OCI-M1 (cell line): Measurements from ENCODE around the gene HPS4.

ENCODE experiments used
- DNase-seq: peaks from one replicate; lab custom pipeline; 2025; lab: John Stamatoyannopoulos, UW

Gene HPS4

DNA sequence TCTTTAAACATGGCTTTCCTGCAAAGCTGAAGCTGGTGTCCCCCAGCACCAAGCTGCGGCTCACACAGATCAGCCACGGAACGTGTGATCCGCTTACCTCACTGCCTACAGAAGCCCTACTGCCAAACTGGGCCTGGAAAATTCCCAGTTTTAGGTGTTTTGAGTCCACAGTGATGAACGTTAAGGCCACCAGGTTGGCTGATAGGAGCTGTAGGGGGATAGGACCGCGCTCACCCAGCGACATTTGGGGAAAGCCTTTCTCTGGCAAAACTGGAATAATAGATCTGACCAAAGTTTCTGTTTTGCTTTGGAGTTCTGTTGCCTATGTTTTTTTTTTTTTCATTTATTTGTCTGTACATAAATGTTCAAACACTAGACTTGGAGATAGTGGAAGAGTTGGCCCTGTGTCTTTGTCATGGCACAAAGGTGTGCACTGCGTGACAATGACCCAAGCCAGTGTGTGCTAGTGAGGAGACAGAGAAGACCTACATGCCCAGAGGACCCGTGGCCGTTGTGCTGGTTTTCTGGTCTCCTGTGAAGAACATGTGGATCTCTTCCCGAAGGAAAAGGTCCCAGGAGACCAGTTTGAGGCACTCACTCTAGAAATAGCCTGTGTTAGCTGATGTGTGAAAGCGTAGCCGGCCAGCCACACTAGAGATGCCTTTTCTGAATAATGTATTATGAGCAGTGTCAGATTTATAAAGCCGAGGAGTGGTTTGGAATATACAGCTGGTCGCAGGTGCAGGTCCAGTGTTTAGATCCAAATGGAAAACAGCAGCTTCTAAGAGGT lies 39.5 kb downstream of the HPS4 start:
- no peak for DNase-seq

DNA sequence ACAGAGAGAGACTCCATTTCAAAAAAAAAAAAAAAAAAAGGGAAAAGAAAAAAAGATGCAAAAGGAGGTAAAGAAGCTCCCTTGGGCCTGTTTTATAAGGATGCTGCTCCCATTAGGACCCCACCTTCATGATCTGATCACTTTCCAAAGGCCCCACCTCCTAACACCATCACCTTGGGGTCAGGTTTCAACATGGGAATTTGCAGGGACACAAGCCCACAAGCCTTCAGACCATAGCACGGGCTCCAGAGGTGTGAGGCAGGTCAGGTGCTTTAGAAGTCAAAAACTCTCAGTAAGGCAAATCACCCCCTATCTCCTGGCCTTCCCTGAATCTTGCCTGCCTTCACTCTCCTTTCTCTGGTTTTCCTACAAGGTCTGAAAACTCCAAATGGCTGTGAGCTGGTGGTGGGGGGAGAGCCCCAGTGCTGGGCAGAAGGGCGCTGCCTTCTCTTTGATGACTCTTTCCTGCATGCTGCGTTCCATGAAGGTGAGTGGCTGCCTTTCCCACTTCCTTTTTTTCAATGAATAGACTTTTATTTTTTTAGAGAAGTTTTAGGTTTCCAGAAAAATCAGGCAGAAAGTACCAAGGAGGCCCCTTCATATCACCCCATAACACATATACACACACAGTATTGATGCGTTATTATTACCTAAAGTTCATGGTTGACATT lies 41.4 kb downstream of the HPS4 start:
- peak; percentile 37 for DNase-seq

- no peak for DNase-seq
These were observed 44.0 kb downstream of the HPS4 start for GRCh38 chr22:26439559-26439958.

DNA sequence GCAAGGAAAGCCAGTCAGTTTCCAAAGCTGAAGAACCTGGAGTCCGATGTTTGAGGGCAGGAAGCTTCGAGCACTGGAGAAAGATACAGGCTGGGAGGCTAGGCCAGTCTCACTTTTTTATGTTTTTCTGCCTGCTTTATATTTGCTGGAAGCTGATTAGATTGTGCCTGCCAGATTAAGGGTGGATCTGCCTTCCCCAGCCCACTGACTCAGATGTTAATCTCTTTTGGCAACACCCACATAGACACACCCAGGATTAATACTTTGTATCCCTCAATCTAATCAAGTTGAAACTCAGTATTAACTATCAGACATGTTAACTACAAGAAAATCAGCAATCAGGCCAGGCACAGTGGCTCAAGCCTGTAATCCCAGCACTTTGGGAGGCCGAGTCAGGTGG lies 44.8 kb downstream of the HPS4 start:
- peak; percentile 27 for DNase-seq

- DNase-seq = no peak
These were observed 45.7 kb downstream of the HPS4 start for GRCh38 chr22:26437694-26438392.

DNA sequence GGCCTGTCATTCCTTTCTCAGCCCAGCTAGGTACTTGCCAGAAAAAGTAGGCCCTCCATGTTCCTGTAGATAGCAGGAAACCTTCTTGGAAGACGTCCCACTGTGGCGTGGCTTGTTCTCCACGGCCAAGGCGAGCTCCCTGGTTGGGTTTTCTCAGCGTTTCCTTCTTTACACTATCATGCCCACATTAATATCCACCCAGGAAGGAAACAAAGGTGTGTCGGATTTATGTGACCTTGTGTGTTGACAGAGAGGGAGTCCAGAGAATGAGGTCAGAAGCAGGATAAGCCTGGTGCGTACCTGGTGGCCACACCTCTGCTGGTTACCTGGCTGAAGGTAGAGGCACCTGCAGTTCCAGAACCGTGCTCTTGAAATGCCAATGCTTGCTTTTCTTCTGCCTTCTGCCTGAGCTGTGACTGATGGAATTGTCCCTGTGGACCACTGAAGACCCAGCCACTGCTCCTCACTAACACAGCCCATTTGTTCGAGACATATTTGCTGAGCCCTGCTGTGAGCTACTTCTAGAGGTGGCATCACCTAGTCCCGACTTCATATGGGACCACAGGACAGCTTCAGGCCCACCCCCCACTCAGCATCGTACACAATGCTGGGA lies 46.6 kb downstream of the HPS4 start:
- no peak for DNase-seq

DNA sequence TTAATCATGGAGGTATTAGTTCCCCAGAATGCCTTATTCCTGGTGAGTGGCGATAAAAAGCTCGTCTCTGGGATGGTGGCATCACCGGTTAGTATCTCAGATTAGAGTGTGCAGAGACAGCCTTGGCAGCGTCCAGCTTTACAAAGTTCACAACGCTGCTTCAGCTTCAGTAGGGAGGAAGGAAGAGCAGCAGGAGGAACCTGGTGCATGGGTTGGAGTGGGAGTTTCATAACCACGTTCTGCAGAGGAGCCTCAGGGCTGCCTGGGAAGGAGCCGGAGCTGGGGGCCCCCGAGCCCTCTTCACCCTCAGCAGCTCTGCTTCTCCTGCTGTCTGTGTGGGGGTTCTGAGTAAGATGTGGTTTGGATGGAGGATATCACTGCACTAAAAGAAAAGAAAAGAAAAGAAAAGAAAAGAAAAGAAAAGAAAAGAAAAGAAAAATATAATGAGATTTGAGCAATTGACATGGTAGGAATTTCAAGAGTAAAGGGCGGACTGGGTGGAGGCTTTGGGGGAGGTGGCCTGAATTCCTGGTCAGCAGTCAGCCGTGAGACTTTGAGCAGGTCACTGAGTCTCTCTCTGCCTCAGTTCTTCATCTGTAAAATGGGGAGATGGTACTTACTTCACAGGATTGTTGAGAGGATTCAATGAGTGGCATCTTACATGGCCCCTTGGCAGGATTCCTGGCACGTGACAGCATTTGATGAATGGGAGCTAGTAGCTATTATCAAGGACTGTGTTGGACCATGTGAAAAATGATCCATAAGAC lies 48.1 kb downstream of the HPS4 start:
- DNase-seq = peak; percentile 29

DNA sequence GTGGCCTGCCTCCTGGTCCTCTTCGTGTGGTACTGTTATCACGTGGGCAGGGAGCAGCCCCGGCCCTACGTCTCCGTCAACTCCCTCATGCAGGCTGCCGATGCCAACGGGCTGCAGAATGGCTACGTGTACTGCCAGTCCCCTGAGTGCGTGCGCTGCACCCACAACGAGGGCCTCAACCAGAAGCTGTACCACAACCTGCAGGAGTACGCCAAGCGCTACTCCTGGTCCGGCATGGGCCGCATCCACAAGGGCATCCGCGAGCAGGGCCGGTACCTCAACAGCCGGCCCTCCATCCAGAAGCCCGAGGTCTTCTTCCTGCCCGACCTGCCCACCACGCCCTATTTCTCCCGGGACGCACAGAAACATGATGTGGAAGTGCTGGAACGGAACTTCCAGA lies 49.8 kb downstream of the HPS4 start:
- DNase-seq = no peak

DNA sequence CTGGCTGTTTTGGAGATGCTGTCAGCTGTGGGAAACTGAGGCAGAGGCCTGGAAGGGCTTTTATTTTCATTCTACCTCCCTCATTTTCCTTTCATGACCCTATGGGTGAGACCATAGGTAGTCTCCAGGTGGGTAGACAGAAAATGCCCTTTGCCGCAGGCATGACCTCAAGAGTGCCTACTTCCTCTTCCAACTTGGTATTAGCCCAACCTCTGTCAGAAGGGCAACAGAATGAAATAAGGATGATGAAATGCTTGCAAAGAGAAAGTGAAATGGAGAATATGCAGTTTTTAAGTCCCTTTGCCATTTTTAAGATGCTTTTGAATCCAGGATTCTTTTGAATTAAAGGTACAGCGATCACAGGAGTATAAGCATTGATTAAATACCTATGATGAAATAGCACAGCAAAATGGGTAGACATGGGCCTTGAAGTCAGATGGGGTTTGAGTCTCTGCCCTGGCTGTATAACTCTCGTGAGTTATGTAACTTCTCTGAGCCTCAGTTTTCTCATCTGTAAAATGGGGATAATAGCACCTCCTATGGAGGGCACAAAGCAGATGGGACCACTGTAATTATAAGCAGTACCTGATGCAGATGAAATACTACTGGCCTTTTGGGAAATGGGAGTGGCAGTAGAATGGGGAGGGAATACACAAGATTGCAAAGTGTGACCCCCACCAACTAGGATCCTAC lies 50.8 kb downstream of the HPS4 start:
- peak; percentile 88 for DNase-seq

DNA sequence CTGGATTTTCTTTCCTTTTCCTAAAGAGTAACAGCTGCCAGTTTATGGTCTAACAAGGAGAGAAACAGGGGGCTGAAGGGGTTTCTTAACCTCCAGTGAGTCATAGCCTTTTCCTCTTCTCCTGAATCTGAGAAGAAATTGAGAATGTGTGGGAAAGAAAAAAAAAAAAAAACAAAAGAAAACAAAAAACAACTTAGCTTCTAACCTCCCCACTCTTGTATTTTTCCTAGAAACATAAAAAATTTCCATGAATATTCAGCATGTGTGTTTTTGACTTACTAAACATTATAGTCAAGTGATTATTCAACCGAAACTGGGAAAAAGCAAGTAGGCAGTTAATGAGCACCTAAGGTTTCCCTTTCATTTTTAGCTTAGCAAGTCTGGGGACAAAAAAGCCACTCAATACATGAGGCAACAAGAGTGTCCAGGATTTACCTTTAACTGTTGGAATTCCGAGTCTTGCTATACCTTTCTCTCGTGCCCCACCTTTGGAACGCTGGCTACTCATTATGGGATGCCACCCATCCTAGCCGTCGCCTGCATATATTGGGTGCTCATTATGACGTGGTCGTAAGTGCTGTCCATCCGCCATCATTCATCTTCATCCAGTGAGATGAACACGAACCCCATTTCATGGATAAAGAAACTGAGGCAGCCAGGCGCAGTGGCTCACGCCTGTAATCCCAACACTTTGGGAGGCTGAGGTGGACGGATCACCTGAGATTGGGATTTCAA lies 52.2 kb downstream of the HPS4 start:
- peak; percentile 71 for DNase-seq

DNA sequence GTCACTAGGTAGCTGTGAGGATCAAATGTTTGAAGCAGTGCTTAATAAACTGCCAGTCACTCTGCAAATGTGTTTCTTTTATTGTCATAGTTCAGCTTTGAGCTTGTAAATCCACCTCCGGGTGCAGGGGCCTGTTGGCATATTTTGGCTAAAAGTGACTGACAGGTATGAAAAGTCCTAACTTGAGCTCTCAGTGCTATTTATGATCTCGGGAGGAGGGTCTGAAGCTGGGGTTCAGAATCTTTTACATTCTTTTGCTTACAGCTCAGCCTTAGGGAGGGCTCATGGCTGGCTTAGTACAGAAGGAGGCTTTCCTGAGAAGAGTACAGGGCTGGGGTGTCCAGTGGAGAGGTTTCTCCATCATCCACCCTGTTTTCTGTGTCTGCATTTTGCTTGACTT lies 53.0 kb downstream of the HPS4 start:
- DNase-seq = peak; percentile 64

DNA sequence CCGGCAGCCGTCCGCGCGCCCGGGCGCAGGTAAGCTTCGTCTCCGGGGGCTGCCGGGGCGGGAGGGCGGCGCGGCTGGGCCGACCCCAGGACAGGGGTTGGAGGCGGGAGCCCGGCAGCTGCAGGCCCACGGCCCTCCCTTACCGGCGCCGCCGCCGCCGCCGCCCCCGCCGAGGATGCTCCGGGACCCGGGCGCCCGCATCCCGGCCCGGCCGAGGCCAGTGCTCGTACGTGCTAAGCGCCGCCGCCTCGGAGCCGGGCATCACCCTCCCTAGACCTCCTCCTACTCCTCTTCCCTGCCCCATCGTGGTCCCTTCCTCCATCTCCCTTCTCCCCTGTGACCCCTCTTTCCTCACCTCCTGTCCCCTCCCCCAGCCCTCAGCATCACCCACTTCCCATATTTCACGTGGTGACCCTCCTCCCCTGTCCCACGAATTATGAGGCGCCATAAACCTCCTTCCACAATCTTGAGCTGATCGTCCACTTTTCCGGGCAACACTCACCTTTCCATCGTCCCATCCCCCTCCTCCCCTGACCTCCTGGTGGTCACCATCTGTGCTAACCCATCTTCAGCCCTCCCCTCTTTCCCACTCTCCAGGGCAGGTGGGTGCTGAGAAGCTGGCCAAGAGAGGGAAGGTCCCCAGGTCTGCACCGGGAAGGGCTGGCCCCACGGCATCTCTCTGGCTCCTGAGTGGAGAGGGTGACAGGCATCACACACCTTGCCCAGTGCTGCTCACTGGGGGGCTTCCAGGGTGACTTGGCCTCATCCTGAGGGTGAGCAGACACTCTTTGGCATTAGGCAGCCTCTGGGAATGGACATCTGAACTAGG lies 53.9 kb downstream of the HPS4 start:
- no peak for DNase-seq

DNA sequence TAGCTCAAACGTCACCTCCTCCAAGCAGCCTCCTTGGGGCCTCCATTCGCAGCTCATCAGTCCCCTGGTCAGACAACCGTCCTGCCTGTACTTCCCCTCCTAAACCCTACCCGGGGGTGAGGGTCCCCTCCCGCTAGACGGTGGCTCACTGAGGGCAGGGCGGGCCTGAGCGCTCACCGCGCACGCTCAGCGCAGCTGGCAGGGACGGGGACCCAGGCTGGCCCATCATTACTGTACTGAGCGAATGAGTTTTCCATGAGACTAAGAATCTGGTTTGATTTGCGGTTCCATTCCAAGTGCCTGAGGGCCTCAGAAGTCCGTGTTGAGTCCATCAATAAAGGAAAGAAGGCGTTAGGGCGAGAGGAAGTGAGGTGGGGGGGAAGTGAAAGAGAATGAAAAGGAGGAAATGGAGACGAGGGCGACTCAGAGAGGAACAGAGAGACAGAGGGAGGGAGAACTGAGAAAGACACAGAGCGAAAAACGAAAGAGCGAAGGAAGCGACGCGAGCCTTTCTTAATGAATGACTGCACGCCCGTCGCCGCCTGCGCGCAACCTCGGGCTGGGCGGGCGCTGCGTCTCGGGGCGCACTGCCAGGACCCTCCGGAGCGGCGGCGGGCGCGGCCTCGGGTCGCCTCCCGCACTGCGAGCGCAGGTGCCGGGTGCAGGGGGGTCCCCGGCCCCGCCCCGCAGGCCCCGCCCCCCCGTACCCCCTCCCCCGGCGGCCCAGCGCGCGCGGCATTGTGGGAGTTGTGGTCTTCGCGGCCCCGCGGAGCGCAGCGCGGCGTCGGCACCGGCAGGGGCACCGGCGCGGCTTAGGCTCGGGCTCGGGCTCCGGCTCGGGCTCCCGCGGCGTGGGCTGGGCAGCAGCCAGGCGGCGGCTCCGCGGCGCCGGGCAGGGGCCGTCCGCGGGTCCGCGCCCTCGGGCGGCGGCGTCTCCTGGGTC lies 54.8 kb downstream of the HPS4 start, which contains the start of gene ASPHD2:
Gene ASPHD2 (plus strand): TSS at position 746 of the 943 bp plus-strand sequence. CDS start 4,356 bp downstream, outside the sequence.
- peak; percentile 93 for DNase-seq

- DNase-seq = no peak
These were observed 56.7 kb downstream of the HPS4 start for GRCh38 chr22:26426924-26427323.

- no peak for DNase-seq
These were observed 65.0 kb downstream of the HPS4 start for GRCh38 chr22:26418620-26419019.

DNA sequence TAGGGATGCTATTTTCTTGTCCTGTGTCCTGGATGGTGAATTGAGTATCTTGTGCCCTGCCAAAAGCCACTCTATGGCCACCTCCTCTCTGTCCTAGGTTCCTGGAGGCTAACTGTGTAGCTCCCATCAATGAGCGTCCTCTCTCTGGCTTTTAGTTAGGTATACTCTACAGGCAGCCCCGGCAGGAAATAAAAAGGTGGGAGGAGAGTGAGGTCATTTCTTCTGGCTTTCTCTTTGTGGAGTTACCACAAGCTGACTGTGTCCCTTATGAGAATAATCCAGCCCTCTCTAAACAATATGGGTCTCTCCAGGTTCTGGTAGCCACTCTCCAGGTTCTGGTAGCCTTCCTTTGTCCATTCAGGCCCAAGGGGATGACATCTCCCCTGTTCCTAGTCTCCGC lies 66.2 kb downstream of the HPS4 start:
- no peak for DNase-seq

DNA sequence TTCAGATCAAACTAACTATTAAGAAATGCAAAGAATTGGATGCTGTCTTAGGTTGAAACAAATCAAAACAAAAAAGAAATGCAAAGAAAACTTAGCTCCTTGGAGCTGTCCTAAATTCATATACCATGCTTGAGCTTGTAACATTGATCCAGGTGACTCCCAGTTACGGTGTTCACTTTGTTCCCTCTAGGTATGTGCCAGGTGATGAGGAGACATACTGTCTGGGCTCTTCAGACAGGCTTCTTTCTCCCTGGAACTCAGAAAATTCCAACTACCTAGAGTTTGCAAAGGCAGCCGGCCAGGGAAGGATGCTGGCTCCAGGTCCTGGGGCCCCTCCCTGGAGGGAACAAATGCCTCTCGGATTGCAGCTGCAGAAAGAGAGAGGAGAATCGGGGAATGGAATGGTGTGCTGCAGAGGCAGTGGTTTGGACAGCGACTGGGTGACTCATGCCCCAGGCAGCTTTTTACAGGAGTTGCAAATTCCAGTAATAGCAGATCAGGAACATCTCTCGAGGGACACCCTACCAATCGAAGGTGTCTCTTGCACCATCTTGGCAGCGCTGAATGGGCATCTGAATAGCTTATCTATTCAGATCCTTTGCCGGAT lies 66.8 kb downstream of the HPS4 start:
- no peak for DNase-seq

- DNase-seq = no peak
These were observed 67.3 kb downstream of the HPS4 start for GRCh38 chr22:26416256-26416655.
